Prostate gland (tissue), 2 donors: ENCODE results near the gene PPP1R13B. TPM values are rescaled to one million over a fixed set of nuclear protein-coding genes. Genes with fewer than 3 reads are reported as not detected.
A peak's percentile ranks its signal among the peaks of the same experiment; 100 is the strongest.

Experiments
- DNase-seq: peaks from one replicate; pipeline ENCODE4 v3.0.0-alpha.2; 2019; ENCODE audit warnings: low spot score
- H3K27ac ChIP-seq, 2 donors: fragments of 200-600 bp; sonication (generic); 2 replicates each; pipeline ENCODE4 v1.5.1; 2017 to 2019
- H3K27me3 ChIP-seq: fragments of 200-600 bp; sonication (generic); replicated peaks from 2 replicates; pipeline ENCODE4 v1.5.1; 2019; ENCODE audit not compliant: insufficient read depth
- H3K36me3 ChIP-seq, 2 donors: fragments of 200-600 bp; sonication (generic); 1 replicate in 1 of 2; 2 replicates in 1 of 2; pipeline versions ENCODE4 v1.5.1 to v1.8.1; 2017 to 2019
- H3K4me1 ChIP-seq: fragments of 200-600 bp; sonication (generic); replicated peaks from 2 replicates; pipeline ENCODE4 v1.5.1; 2019
- H3K4me3 ChIP-seq, 2 donors: fragments of 200-600 bp; sonication (generic); 2 replicates each; pipeline ENCODE4 v1.5.1; 2017 to 2019
- H3K9me3 ChIP-seq: fragments of 200-600 bp; sonication (generic); 2 replicates; pipeline ENCODE4 v1.5.1; 2017
- POLR2A ChIP-seq: fragments of 450-650 bp; IDR thresholded peaks from one replicate; pipeline ENCODE4 v1.6.1; 2016; ENCODE audit warnings: antibody characterized with exemption, mild to moderate bottlenecking
- POLR2AphosphoS5 ChIP-seq: sonication (generic); formaldehyde crosslinking; IDR thresholded peaks from one replicate; pipeline ENCODE4 v1.6.1; 2017; ENCODE audit warnings: antibody characterized with exemption
- WGBS: methylation state at CpG from one replicate; pipeline ENCODE4 v1.1.5; 2018; 5-methylcytosine and 5-hydroxymethylcytosine counted together
- intact Hi-C: fragments of 100-400 bp; cut with DNase I; formaldehyde crosslinking; loops from one replicate; pipeline ENCODE4 v1.14.2; 2022
- total RNA-seq, 2 donors: library from RNA; depleted of rRNA; stranded (reverse); fragments of >200 nt; gene quantifications; one replicate each; pipeline ENCODE4 v1.1.0, GENCODE V29; 2016
- TF ChIP-seq, protein P1 (sequence below), 4 experiments: fragments of 200-600 bp in 2 of 4; fragments of 450-650 bp in 2 of 4; sonication (generic) in 2 of 4; IDR thresholded peaks; 1 replicate in 3 of 4; 2 replicates in 1 of 4; pipeline ENCODE4 v1.5.1; 2016 to 2019; ENCODE audit warnings: antibody characterized with exemption in 4 of 4, mild to moderate bottlenecking in 2 of 4, moderate library complexity in 2 of 4

PPP1R13B gene
- total RNA-seq, 2 donors from 2014 or later: 48.2 to 64.6 TPM

DNA sequence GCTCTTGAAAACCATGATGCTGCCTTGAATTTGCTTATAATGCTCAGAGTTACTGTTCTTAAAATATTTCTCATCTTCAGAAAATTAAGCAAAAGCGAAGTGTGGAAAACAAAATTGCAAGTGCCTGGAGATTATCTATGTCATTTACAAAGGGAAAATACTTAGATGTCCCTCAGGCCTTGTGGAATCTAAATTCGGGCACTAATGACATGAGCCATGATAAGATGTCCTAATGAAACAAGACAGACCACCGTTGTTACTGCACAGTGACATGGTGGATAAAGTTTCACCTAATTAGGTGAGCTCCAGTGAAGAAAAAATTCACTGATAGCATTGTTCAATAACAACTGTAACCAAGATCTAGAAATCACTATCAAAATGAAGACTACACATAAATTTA lies 30.4 kb downstream of the PPP1R13B start:
- H3K4me1 ChIP-seq: peaks cover 4% of the 10 kb centered on the region
- WGBS: 73% methylated on average over 3 of the region's 3 CpGs
- H3K27ac ChIP-seq: no peak overlapping the region
- H3K4me3 ChIP-seq: no peak overlapping the region
- intact Hi-C loops: no loop called here
- H3K9me3 ChIP-seq: no peaks in the 10 kb centered on the region
- no peak for DNase-seq
- no peaks in the 10 kb centered on the region for H3K36me3 ChIP-seq
- no peaks in the 10 kb centered on the region for H3K27me3 ChIP-seq
- no peak for TF ChIP-seq POLR2A
- no peak for TF ChIP-seq POLR2AphosphoS5
- TF ChIP-seq, protein P1, sequence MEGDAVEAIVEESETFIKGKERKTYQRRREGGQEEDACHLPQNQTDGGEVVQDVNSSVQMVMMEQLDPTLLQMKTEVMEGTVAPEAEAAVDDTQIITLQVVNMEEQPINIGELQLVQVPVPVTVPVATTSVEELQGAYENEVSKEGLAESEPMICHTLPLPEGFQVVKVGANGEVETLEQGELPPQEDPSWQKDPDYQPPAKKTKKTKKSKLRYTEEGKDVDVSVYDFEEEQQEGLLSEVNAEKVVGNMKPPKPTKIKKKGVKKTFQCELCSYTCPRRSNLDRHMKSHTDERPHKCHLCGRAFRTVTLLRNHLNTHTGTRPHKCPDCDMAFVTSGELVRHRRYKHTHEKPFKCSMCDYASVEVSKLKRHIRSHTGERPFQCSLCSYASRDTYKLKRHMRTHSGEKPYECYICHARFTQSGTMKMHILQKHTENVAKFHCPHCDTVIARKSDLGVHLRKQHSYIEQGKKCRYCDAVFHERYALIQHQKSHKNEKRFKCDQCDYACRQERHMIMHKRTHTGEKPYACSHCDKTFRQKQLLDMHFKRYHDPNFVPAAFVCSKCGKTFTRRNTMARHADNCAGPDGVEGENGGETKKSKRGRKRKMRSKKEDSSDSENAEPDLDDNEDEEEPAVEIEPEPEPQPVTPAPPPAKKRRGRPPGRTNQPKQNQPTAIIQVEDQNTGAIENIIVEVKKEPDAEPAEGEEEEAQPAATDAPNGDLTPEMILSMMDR (IDR thresholded peaks at IDR 0.05): no peak

DNA sequence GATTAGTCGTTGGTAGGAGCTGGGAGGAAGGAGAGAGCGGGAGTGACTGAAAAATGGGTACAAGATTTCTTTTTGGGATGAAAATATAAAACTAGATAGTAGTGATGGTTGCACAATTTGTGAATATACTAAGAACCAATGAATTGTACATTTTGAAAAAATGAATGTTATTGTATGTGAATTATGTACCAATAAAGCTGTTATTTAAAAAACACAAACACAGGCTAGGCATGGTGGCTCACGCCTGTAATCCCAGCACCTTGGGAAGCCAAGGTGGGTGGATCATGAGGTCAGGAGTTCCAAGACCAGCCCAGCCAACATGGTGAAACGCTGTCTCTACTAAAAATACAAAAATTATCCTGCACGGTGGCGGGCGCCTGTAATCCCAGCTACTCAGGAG lies 32.1 kb downstream of the PPP1R13B start:
- intact Hi-C loops: no loop called here
- 68% methylated on average over 7 of the region's 7 CpGs for WGBS
- peaks cover 4% of the 10 kb centered on the region for H3K4me1 ChIP-seq
- no peak for DNase-seq
- no peak overlapping the region for H3K27ac ChIP-seq
- TF ChIP-seq POLR2AphosphoS5 (no peak), POLR2A (no peak)
- TF ChIP-seq, protein P1 (IDR thresholded peaks at IDR 0.05): no peak
- H3K36me3 ChIP-seq: no peaks in the 10 kb centered on the region
- H3K9me3 ChIP-seq: no peaks in the 10 kb centered on the region
- H3K4me3 ChIP-seq: no peak overlapping the region
- no peaks in the 10 kb centered on the region for H3K27me3 ChIP-seq

DNA sequence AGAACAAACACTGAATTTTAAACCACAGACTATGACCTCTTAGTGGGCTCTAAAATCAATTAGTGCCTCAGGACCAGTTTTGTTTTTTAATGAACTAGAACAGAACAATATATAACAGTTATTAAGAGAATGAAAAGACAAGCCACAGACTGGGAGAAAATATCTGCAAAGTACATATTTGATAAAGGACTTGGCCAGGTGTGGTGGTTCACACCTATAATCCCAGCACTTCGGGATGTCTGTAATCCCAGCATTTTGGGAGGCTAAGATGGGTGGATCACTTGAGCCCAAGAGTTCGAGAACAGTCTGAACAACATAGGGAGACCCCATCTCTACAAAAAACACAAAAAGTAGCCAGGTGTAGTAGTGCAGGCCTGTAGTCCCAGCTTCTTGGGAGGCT lies 36.2 kb downstream of the PPP1R13B start:
- intact Hi-C loops: no loop called here
- TF ChIP-seq, protein P1 (IDR thresholded peaks at IDR 0.05): no peak
- no peak for TF ChIP-seq POLR2A

DNA sequence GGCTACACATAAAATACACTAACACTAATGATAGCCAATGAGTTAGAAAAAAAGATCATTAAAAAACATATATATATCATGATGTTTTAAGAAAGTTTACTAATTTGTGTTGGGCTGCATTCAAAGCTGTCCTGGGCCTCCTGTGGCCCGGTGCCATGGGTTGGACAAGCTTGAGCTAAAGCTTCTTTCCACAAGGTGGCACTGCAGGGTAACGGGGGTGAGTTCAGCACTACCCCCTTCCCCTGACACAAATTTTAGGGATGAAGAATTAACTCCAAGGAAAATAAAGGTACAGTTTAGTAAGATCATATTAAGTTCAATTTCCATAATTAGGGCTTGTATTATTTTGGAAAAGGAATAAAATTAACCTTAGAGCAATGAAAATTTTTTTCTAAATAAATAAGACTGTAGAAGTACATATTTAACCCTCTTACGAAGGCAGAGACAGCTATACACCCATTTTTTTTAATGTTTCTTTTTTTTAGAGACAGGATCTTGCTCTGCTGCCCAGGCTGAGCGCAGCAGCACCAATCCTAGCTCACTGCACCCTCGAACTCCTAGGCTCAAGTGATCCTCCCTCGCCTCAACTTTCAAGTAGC lies 38.9 kb downstream of the PPP1R13B start:
- intact Hi-C loops: loop anchor here (1.0 to 2.0 kb wide), 2 partner anchors 102 to 172 kb away; no protein-coding TSS in a partner anchor
- Histone ChIP-seq H3K27me3 (no peaks in the 10 kb centered on the region), H3K36me3 (no peaks in the 10 kb centered on the region), H3K9me3 (no peaks in the 10 kb centered on the region), H3K27ac (no peak overlapping the region), H3K4me3 (no peak overlapping the region), H3K4me1 (peaks cover 4% of the 10 kb centered on the region)
- DNase-seq: peak; percentile 86
- TF ChIP-seq POLR2A: no peak
- peak; percentile 70 for TF ChIP-seq POLR2AphosphoS5
- TF ChIP-seq, protein P1 (IDR thresholded peaks at IDR 0.05): peak; percentile 53 to 93 (median 89)
- 51% methylated on average over 6 of the region's 6 CpGs for WGBS

More for the DNA sequence above, 36.2 kb downstream of the PPP1R13B start:
- H3K27me3 ChIP-seq: no peaks in the 10 kb centered on the region
- no peak overlapping the region for H3K4me3 ChIP-seq
- no peaks in the 10 kb centered on the region for H3K9me3 ChIP-seq
- peaks cover 2% of the 10 kb centered on the region for H3K4me1 ChIP-seq
- WGBS: 76% methylated on average over 2 of the region's 2 CpGs
- no peaks in the 10 kb centered on the region for H3K36me3 ChIP-seq
- no peak overlapping the region for H3K27ac ChIP-seq
- no peak for DNase-seq

DNA sequence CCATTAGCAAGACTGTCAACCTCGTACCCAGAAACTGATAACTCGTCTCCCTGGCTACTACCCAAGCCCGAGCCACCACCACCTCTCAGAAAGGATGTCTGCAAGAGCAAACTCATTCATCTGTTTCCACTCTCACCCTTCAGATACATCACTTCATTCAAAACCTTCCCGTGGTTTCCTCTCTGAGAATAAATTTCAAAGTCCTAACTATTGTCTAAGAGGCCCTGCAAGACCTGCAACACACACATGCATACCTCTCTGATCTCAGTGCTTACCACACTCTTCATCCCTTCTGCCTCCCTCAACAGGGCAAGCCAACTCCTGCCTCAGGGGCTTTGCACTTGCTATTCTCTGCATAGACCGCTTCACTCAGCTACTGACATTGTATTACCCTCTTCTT lies 40.6 kb downstream of the PPP1R13B start:
- TF ChIP-seq, protein P1 (IDR thresholded peaks at IDR 0.05): no peak
- no peak for TF ChIP-seq POLR2AphosphoS5
- no peak for TF ChIP-seq POLR2A
- 48% methylated on average over 5 of the region's 5 CpGs for WGBS
- Histone ChIP-seq H3K27ac (no peak overlapping the region), H3K27me3 (no peaks in the 10 kb centered on the region), H3K4me3 (no peak overlapping the region), H3K4me1 (peaks cover 4% of the 10 kb centered on the region), H3K36me3 (no peaks in the 10 kb centered on the region), H3K9me3 (no peaks in the 10 kb centered on the region)
- intact Hi-C loops: no loop called here
- no peak for DNase-seq
